ENCODE measurements around the gene CEP43.

The CEP43 gene

DNA sequence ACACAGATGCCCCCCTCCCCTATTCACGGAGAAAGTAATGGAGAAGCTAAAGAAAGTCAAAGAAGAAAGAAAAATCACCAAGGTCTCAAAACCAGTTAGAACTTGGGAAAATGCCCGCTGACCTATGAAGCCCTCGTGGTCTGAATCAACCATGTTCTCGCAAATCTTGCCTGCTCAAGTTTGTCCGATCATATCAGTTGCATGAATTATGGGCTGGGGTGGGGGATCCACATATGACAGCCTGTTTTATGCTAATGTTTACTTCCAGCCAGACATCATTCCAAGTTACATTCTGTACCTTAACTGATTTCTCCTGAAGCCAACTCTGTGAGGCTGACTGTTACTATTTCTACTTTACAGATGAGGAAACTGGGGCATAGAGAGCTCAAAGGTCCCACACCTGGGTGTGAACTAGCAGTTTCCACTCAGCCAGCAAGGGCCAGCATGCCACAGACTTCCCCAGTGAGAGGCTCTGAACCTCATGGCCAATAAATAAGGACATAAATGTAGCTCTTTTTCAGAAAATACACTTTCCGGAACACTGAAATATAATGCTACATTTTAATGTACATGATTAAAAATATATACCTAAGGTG lies 45.0 kb upstream of the CEP43 start:
- Histone ChIP-seq H2AK5ac (ENCODE audit: low read length, severe bottlenecking) (no peak overlapping the region), H3K27ac (ENCODE audit: low read length, poor library complexity, severe bottlenecking) (no peak overlapping the region), H3K36me3 (ENCODE audit: control insufficient read depth in 1 of 2, insufficient read depth in 2 of 2, low read depth in 1 of 2, low read length in 2 of 2) (peaks cover 0 to 28% of the 10 kb centered on the region in 2 experiments), H4K8ac (ENCODE audit: low read length) (no peak overlapping the region), H3K4me2 (ENCODE audit: low read length, poor library complexity, severe bottlenecking) (no peak overlapping the region), H2BK120ac (ENCODE audit: low read depth, low read length) (no peak overlapping the region), H3K27me3 (ENCODE audit: control insufficient read depth in 1 of 2, insufficient read depth in 1 of 2, low read length in 2 of 2) (no peaks in the 10 kb centered on the region), H2BK5ac (ENCODE audit: low read depth, low read length, poor library complexity, severe bottlenecking) (no peak overlapping the region), H3K23ac (ENCODE audit: low read length in 2 of 2) (no peak overlapping the region), H3K14ac (ENCODE audit: low read length in 2 of 2) (no peak overlapping the region), H3K4me3 (ENCODE audit: insufficient read depth in 1 of 2, low read depth in 1 of 2, low read length in 2 of 2) (no peak overlapping the region), H3K9me3 (ENCODE audit: control insufficient read depth, low read length) (no peaks in the 10 kb centered on the region), H3K9ac (ENCODE audit: low read length) (no peak overlapping the region), H4K91ac (ENCODE audit: low read length) (no peak overlapping the region), H3K79me1 (replicated peaks; ENCODE audit: low read length, poor library complexity, severe bottlenecking) (peaks cover 20% of the 10 kb centered on the region), H2BK12ac (ENCODE audit: low read length in 2 of 2) (no peak overlapping the region), H3K4ac (ENCODE audit: low read depth in 1 of 2, low read length in 2 of 2) (no peak overlapping the region), H3K18ac (ENCODE audit: low read depth in 1 of 2, low read length in 2 of 2) (no peak overlapping the region), H2BK15ac (ENCODE audit: low read depth, poor library complexity, severe bottlenecking) (no peak overlapping the region), H2AFZ (ENCODE audit: low read depth, low read length) (no peak overlapping the region), H3K4me1 (ENCODE audit: control insufficient read depth, insufficient read depth, low read depth, low read length) (peaks cover 29% of the 10 kb centered on the region)
- 95% methylated on average over 4 of the region's 6 CpGs for whole genome bisulfite sequencing
- DNase-seq = no peak

GRCh38 chr6:166955121-166955864 lies 43.9 kb upstream of the CEP43 start:
- no peak overlapping the region for H3K23ac ChIP-seq (ENCODE audit: low read length in 2 of 2)
- no peak overlapping the region for H2BK15ac ChIP-seq (ENCODE audit: low read depth, poor library complexity, severe bottlenecking)
- no peak overlapping the region for H2BK12ac ChIP-seq (ENCODE audit: low read length in 2 of 2)
- peak overlapping the region in 1 of 2 experiments; percentile 85 for H3K14ac ChIP-seq (ENCODE audit: low read length in 2 of 2)
- peaks cover 15% of the 10 kb centered on the region for H3K79me1 ChIP-seq (replicated peaks; ENCODE audit: low read length, poor library complexity, severe bottlenecking)
- peaks cover 29% of the 10 kb centered on the region for H3K4me1 ChIP-seq (ENCODE audit: control insufficient read depth, insufficient read depth, low read depth, low read length)
- H2BK5ac ChIP-seq (ENCODE audit: low read depth, low read length, poor library complexity, severe bottlenecking) = no peak overlapping the region
- H4K91ac ChIP-seq (ENCODE audit: low read length) = no peak overlapping the region
- H3K9ac ChIP-seq (ENCODE audit: low read length) = peak overlapping the region; percentile 65
- peak overlapping the region; percentile 85 to 97 for H3K4me3 ChIP-seq (ENCODE audit: insufficient read depth in 1 of 2, low read depth in 1 of 2, low read length in 2 of 2)
- H3K27ac ChIP-seq (ENCODE audit: low read length, poor library complexity, severe bottlenecking) = no peak overlapping the region
- no peak overlapping the region for H2BK120ac ChIP-seq (ENCODE audit: low read depth, low read length)
- no peak overlapping the region for H2AK5ac ChIP-seq (ENCODE audit: low read length, severe bottlenecking)
- peak overlapping the region in 1 of 2 experiments; percentile 89 for H3K18ac ChIP-seq (ENCODE audit: low read depth in 1 of 2, low read length in 2 of 2)
- no peaks in the 10 kb centered on the region for H3K27me3 ChIP-seq (ENCODE audit: control insufficient read depth in 1 of 2, insufficient read depth in 1 of 2, low read length in 2 of 2)
- H3K4ac ChIP-seq (ENCODE audit: low read depth in 1 of 2, low read length in 2 of 2) = no peak overlapping the region
- WGBS = 66% methylated on average over 35 of the region's 52 CpGs
- H3K36me3 ChIP-seq (ENCODE audit: control insufficient read depth in 1 of 2, insufficient read depth in 2 of 2, low read depth in 1 of 2, low read length in 2 of 2) = peaks cover 0 to 19% of the 10 kb centered on the region in 2 experiments
- no peaks in the 10 kb centered on the region for H3K9me3 ChIP-seq (ENCODE audit: control insufficient read depth, low read length)
- DNase-seq = peak; percentile 25
- H3K4me2 ChIP-seq (ENCODE audit: low read length, poor library complexity, severe bottlenecking) = peak overlapping the region; percentile 78
- H2AFZ ChIP-seq (ENCODE audit: low read depth, low read length) = peak overlapping the region; percentile 90
- H4K8ac ChIP-seq (ENCODE audit: low read length) = no peak overlapping the region

- Histone ChIP-seq H3K27ac (ENCODE audit: low read length, poor library complexity, severe bottlenecking) (no peak overlapping the region), H3K23ac (ENCODE audit: low read length in 2 of 2) (peak overlapping the region in 1 of 2 experiments; percentile 56), H2BK15ac (ENCODE audit: low read depth, poor library complexity, severe bottlenecking) (no peak overlapping the region), H2AK5ac (ENCODE audit: low read length, severe bottlenecking) (no peak overlapping the region), H3K27me3 (ENCODE audit: control insufficient read depth in 1 of 2, insufficient read depth in 1 of 2, low read length in 2 of 2) (no peaks in the 10 kb centered on the region), H4K91ac (ENCODE audit: low read length) (no peak overlapping the region), H3K4me1 (ENCODE audit: control insufficient read depth, insufficient read depth, low read depth, low read length) (peaks cover 26% of the 10 kb centered on the region), H2BK5ac (ENCODE audit: low read depth, low read length, poor library complexity, severe bottlenecking) (no peak overlapping the region), H3K18ac (ENCODE audit: low read depth in 1 of 2, low read length in 2 of 2) (peak overlapping the region; percentile 63 to 89), H3K79me1 (replicated peaks; ENCODE audit: low read length, poor library complexity, severe bottlenecking) (peaks cover 15% of the 10 kb centered on the region), H3K9ac (ENCODE audit: low read length) (peak overlapping the region; percentile 65), H3K4ac (ENCODE audit: low read depth in 1 of 2, low read length in 2 of 2) (peak overlapping the region in 1 of 2 experiments; percentile 28), H2BK12ac (ENCODE audit: low read length in 2 of 2) (no peak overlapping the region), H3K36me3 (ENCODE audit: control insufficient read depth in 1 of 2, insufficient read depth in 2 of 2, low read depth in 1 of 2, low read length in 2 of 2) (peaks cover 0 to 14% of the 10 kb centered on the region in 2 experiments), H2BK120ac (ENCODE audit: low read depth, low read length) (no peak overlapping the region), H3K4me3 (ENCODE audit: insufficient read depth in 1 of 2, low read depth in 1 of 2, low read length in 2 of 2) (peak overlapping the region; percentile 85 to 97), H3K14ac (ENCODE audit: low read length in 2 of 2) (peak overlapping the region in 1 of 2 experiments; percentile 82), H3K9me3 (ENCODE audit: control insufficient read depth, low read length) (no peaks in the 10 kb centered on the region), H4K8ac (ENCODE audit: low read length) (peak overlapping the region; percentile 67), H3K4me2 (ENCODE audit: low read length, poor library complexity, severe bottlenecking) (peak overlapping the region; percentile 78), H2AFZ (ENCODE audit: low read depth, low read length) (peak overlapping the region; percentile 90)
- under 1% methylated on average over 47 of the region's 54 CpGs for WGBS
- DNase-seq = no peak
Measured at GRCh38 chr6:166955865-166956443, 43.2 kb upstream of the CEP43 start.
